ENCODE measurements around the gene SYTL3.

GRCh38 chr6:158707120-158707820, 57.4 kb downstream of the SYTL3 start:
- TF ChIP-seq PREB (CRISPR knock-in tag; IDR thresholded peaks at IDR 0.05; ENCODE audit: borderline replicate concordance) (no peak), MXD4 (CRISPR knock-in tag; IDR thresholded peaks at IDR 0.05; ENCODE audit: borderline replicate concordance) (no peak), CTCF (IDR thresholded peaks at IDR 0.05) (no peak), ZBTB43 (CRISPR knock-in tag; IDR thresholded peaks at IDR 0.05) (no peak), TCF7 (CRISPR knock-in tag; IDR thresholded peaks at IDR 0.05; ENCODE audit: low read depth) (no peak), NR2C2 (CRISPR knock-in tag; IDR thresholded peaks at IDR 0.05) (no peak), ARID4B (CRISPR knock-in tag; IDR thresholded peaks at IDR 0.05; ENCODE audit: borderline replicate concordance) (no peak), NFE2L1 (CRISPR knock-in tag; IDR thresholded peaks at IDR 0.05) (no peak), CBFB (CRISPR knock-in tag; IDR thresholded peaks at IDR 0.05; ENCODE audit: low read depth) (no peak)

All from WTC11 (cell line).